RPMI7951 (cell line): ENCODE measurements around the gene MLLT3. TPM values are rescaled to one million over a fixed set of nuclear protein-coding genes. Genes with fewer than 3 reads are reported as not detected.
A peak's percentile ranks its signal among the peaks of the same experiment; 100 is the strongest.

Source experiments
- DNase-seq: peaks from one replicate; pipeline ENCODE4 v3.0.0-alpha.2; 2012; ENCODE audit warnings: low read depth
- total RNA-seq: library from RNA; depleted of rRNA; stranded (reverse); fragments of >200 nt; shearing (Covaris generic); gene quantifications from 2 replicates; pipeline ENCODE4 v1.2.3, GENCODE V29; 2014

MLLT3 gene
- total RNA-seq, 1 experiment from 2014 or later: 18.3 TPM

GRCh38 chr9:20557890-20558565, 64.3 kb downstream of the MLLT3 start:
- DNase-seq: no peak

DNA sequence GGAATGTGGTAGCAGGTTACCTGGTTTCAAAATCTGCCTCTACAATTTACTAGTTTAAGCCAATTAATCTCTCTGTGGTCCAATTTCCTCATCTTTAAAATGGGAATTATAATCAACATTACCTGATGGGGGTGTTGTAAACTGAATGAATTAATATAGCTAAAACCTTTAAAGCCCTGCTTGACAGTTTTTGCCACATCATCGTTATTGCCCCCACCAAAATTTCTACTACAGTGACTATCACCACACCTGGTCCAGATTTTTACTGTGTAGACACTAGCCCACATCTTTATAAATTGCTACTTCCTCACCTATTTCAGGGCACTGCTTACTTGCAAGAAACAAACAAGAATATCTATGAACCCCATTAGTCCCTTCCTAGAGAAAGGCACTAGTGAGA, 65.0 kb downstream of the MLLT3 start:
- no peak for DNase-seq

- DNase-seq: no peak
Measured at GRCh38 chr9:20553558-20554149, 68.6 kb downstream of the MLLT3 start.

DNA sequence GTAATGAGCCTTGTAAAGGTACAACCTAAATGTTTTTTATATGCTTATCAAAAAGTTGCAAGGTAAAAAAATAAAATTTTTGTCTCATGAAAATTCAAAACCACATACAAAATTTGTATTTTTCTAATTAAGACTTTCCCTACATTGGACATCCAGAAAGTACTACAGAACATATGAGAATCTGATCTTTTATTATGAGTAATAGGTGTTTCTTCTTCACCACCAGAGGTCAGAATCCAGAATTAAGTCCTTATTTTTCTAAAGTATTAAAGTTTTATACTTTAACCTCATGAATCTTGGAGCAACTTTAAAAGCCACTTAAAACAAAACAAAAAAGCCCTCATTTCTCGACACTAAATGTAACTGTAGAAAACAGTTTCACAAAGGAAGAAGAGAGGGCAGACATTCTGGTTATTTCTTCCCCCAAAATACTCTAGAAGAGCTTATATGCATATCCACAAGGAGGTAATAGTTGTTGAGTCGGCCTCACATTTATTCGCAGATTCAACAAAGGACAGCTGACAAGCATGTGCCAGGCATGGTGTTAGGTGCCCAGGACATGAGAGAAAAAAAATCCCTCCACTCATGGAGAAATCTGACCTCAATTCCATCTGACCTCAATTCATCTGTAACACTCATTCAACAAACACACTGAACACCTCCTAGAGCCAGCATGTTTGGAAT, 69.3 kb downstream of the MLLT3 start:
- DNase-seq: no peak

- DNase-seq: no peak
Measured at GRCh38 chr9:20551835-20552234, 70.5 kb downstream of the MLLT3 start.

GRCh38 chr9:20551236-20551635, 71.1 kb downstream of the MLLT3 start:
- DNase-seq: no peak

DNA sequence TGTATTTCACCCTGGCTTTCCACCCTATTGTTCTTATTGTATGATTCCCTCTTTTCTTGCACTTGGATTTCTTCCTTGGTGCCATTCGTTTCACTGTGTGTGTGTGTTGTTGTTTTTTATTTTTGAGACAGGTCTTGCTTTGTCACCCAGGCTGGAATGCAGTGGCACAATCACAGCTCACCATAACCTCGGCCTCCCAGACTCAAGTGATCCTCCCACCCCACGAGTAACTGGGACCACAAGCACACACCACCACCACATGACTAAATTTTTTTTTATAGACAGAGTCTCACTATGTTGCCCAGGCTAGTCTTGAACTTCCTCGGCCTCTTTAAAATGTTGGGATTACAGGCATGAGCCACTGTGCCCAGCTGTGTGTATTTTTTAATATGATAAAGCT, 72.0 kb downstream of the MLLT3 start:
- DNase-seq: no peak

DNA sequence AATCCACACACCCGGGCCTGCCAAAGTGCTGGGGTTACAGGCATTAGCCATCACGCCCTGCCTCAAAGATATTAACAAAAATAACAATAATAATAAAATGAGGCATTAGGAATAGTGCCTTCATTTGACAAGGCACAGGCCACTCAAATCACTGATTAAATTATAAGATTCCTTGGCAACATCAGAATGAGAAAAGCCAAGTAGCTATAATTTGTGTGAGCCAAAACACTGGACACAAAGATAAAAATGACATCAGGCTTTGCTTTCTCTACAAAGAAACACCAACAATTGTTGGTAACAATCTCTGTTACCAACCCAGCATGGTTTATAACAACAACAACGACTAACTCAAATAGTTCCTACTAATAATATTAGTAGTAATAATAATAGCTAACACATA, 73.2 kb downstream of the MLLT3 start:
- no peak for DNase-seq

DNA sequence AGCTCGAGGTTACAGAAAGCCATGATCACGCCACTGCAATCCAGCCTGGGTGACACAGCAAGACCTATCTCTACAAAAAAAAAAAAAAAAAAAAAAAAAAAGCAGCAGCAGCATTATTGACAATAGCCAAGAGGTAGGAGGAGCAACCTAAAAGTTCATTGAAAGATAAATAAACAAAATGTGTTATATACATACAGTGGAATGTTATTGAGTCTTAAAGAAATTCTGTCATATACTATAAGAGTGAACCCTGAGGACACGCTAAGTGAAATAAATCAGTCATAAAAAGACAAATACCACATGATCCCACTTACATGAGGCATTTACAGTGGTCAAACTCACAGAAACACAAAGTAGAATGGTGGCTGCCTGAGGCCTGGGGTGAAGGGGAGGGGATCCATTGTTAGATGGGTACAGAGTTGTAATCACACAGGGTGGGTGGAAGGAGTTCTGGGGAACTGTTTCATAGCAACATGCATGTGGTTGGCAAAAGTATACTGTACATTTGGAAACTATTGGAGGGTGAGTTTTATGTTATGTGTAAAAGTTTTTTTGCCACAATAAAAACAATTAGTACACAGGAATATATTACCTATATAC, 77.2 kb downstream of the MLLT3 start:
- no peak for DNase-seq

DNA sequence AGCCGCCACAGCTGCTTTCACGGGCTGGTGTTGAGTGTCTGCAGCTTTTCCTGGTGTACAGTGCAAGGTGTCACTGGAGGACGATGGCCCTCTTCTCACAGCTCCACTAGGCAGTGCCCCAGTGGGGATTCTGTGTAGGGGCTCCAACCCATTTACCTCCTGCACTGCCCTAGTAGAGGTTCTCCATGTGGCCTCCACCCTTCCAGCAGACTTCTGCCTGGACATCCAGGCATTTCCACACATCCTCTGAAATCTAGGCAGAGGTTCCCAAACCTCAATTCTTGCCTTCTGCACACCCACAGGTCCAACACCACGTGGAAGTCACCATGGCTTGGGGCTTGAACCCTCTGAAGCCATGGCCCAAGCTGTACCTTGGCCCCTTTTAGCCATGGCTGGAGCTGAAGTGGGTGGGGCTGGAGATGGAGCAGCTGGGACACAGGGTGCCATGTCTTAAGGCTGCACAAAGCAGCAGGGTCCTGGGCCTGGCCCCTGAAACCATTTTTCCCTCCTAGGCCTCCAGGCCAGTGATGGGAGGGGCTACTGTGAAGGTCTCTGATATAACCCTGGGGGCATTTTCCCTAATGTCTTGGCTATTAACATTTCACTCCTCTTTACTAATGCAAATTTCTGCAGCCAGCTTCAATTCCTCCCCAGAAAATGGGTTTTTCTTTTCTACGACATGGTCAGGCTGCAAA, 82.0 kb downstream of the MLLT3 start:
- no peak for DNase-seq

DNA sequence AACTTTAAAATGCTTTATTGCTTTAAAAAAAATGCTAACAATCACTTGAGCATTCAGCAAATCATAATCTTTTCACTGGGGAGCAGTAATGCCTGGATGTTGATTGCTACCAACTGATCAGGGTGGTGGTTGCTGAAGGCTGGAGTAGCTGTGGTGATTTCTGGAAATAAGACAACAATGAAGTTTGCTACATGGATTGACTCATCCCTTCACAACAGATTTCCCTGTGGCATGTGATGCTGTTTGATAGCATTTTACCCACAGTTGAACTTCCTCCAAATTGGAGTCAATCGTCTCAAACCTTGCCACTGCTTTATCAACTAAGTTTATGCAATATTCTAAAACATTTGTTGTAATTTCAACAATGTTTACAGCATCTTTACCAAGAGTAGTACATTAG, 83.3 kb downstream of the MLLT3 start:
- DNase-seq: peak; percentile 32

- no peak for DNase-seq
Measured at GRCh38 chr9:20538092-20538491, 84.2 kb downstream of the MLLT3 start.

DNA sequence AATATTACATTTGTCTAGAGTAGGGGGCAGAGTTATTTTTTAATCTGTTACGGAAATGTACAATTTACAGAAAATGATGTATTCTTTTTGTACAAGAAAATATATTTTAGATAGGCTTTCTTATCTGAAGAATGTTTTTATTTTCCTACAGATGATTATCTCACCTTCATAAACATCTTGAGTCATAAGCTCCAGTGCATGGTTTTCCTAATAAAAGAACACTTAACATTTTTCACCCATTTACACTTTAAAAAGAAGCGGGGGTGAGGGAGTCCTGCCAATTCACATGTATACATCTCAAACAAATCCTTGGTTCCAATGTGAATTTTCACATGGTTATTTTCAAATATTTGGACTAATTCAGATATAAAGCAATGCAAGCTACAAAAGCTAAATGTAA, 85.0 kb downstream of the MLLT3 start:
- no peak for DNase-seq

DNA sequence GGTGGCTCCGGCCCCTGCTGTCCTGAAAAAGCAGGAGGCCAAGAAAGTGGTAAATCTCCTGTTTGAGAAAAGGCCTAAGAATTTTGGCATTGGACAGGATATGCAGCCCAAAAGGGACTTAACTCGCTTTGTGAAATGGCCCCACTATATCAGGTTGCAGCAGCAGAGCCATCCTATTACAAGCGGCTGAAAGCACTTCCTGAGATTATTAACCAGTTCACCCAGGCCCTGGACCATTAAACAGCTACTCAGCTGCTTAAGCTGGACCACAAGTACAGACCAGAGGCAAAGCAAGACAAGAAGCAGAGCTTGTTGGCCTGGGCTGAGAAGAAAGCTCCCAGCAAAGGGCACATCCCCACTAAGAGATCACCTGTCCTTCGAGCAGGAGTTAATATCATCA, 89.7 kb downstream of the MLLT3 start:
- no peak for DNase-seq

DNA sequence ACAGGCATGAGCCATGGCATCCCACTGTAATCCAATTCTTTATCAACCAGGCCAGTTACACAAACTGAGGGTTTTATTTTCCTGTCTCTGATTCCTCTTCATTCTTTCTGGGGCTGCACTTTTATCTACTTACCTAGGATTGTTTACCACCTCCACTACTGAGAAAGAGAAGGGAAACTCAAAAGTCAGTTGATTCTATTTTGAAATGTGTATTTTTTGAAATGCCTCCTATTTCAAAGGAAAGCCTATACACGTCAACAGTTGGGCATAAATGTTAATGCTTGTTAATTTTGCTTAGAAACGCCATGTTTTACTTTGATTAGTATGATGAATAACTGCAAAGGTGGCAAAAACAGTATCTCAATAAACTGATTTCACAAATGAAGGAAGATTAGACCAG, 92.5 kb downstream of the MLLT3 start:
- no peak for DNase-seq

- DNase-seq: no peak
Measured at GRCh38 chr9:20528253-20528652, 94.0 kb downstream of the MLLT3 start.

- no peak for DNase-seq
Measured at GRCh38 chr9:20526500-20527319, 95.6 kb downstream of the MLLT3 start.

- DNase-seq: no peak
Measured at GRCh38 chr9:20524776-20525175, 97.5 kb downstream of the MLLT3 start.

DNA sequence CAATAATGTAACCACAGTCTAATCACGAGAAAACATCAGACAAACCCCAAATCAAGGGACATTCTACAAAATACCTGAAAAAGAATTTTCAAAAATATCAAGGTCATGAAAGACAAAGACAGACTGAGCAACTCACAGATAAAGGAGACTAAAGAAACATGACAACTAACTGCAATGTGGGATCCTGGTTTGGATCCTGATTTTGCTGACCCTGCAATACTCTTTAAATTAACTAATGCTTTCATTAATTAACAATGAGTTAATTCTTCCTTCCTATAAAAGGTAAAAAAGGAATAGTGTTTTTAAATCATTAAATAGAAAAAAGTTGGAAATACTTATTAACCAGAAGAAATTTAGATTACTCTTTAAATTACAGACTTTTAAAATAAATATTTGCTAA, 103.6 kb downstream of the MLLT3 start:
- no peak for DNase-seq

DNA sequence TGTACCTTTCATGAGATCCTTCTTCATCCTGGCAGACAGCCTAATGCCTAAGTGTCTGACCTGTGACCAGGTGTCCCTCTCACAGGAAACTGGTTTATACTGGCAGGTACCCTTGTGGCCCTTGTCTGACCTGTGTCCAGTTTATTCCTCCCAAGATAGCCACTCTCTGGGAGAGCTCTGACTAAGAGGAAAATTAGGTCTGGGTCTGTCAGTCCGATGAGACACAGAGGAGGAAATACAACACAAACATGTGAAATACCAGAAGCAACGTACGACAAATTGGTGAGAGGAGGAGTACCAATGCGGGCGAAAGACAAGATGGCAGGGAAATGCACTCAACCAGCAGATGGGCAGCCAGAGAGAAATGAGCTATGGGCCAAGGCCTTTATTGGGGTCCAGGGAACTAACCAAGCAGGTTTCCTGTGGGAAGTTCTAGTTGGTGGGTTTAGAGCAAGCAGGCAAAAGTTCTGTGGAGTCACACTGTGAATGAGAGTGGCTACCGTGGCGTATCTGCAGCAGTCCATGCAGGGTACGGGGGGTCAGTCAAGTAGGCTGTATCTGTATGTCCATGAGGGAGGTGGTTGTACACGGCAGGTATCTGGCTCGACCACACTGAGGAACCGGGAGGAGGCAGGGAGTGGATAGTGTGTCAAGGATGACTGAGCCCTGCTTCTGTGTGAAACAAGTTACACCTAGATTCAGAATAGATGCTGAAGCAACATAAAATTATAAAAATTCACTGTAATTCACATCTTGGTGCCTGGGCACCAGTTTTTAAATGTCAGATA, 109.0 kb downstream of the MLLT3 start:
- DNase-seq: no peak

GRCh38 chr9:20512636-20513035, 109.7 kb downstream of the MLLT3 start:
- DNase-seq: no peak
